Measurements from ENCODE around the gene ANO6. TPM values are rescaled to one million over a fixed set of nuclear protein-coding genes. Genes with fewer than 3 reads are reported as not detected.

ANO6 gene
- total RNA-seq, 2 experiments from 2014 or later, result 29.2 to 29.8 TPM

DNA sequence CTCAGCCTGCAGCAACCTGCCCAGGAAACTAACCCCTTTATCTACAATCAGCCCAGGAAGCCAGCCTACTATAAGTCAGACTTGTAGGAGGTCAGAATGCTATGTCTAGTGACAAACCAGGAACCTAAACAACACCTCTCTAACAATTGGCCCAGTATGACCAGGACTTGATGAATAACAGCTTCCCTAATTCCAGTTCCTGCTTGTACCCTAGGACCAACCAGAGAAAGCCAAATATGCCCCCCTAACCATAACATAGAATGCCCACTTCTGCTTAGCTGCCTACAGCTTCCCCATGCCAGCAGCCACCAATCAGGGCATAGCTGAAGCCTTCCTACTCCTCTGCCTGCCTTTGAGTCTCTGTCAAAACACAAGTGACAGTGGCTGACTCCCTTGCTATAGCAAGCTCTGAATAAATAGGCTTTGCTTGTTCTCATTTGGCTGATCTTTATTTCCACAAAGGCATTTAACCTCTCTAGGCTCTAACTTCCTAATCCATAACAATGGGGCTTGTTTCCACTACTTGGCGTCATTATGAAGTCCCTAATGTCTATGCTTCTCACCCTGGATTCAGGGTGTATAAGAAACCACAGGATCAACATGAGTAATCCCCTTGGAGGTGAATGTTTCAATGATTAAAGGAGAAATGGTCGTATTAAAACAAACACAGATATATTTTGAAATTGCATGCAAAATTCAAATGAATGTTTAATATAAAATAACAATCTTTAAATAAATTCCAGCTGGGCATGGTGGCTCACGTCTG lies 220.2 kb downstream of the ANO6 start:
- H3K36me3 Mint-ChIP-seq (ENCODE audit: low read depth), result peaks cover 8% of the 10 kb centered on the region
- H3K27me3 Mint-ChIP-seq, result no peaks in the 10 kb centered on the region
- H3K27ac Mint-ChIP-seq, result no peak overlapping the region
- H3K4me1 Mint-ChIP-seq, result no peaks in the 10 kb centered on the region
- peaks cover under 1% of the 10 kb centered on the region for H3K9me3 Mint-ChIP-seq
- H3K4me3 Mint-ChIP-seq, result no peak overlapping the region
- ChIA-PET POLR2A (interaction anchor here (0.7 kb wide), 1 partner anchor 138 kb away, joined by 3 read pairs; no protein-coding TSS in a partner anchor), CTCF (interaction anchor here (1.3 kb wide), 1 partner anchor 265 kb away, joined by 4 read pairs; no protein-coding TSS in a partner anchor)
- DNase-seq, result no peak

DNA sequence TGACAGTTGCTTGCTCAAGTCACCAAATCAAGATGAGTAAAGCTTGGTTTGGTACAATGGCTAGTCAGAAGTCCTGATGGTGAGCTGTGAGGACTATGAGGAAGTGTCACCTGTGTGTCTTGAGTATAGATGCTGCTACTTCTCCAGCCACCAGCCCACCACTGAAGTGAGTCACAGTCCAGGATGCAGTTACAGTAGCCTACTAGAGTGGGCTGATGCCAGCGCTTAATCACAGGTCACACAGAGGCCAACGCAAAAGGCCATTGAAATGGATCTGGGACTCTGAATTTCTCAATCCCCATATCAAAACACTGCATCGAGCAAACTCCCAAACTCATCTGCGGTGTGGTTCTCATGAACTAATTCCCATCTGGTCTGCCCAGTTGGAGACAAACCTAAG lies 223.1 kb downstream of the ANO6 start:
- CTCF ChIA-PET, result no interaction called here

DNA sequence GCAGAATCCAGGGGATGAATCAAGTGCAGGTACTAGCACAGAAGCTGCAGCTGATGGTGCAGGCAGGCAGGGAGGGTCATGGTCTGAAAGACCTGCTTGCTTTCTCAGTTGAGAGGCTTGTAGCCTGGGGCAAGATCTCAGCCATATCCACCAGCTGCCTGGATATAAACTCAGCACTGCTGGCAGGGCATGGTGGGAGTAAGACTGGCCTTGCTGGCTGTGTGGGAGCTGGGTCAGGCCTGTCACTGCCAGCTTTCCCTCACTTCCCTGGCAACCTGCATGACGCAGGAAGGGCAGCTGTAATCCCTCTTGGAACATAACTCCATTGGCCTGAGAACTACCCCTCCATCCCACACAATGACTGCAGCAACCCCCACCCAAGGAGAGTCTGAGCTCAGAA lies 230.1 kb downstream of the ANO6 start:
- H3K4me3 Mint-ChIP-seq, result no peak overlapping the region
- no peaks in the 10 kb centered on the region for H3K4me1 Mint-ChIP-seq
- H3K9me3 Mint-ChIP-seq, result peaks cover 14% of the 10 kb centered on the region
- POLR2A ChIA-PET, result no interaction called here
- H3K36me3 Mint-ChIP-seq (ENCODE audit: low read depth), result peaks cover 2% of the 10 kb centered on the region
- H3K27me3 Mint-ChIP-seq, result peaks cover 7% of the 10 kb centered on the region
- CTCF ChIA-PET, result interaction anchor here (0.8 kb wide), 1 partner anchor 276 kb away, joined by 4 read pairs; no protein-coding TSS in a partner anchor
- H3K27ac Mint-ChIP-seq, result no peak overlapping the region
- DNase-seq, result no peak

More for the DNA sequence above, 223.1 kb downstream of the ANO6 start:
- no peak for DNase-seq
- H3K9me3 Mint-ChIP-seq, result peaks cover 8% of the 10 kb centered on the region
- peaks cover 2% of the 10 kb centered on the region for H3K36me3 Mint-ChIP-seq (ENCODE audit: low read depth)
- H3K27ac Mint-ChIP-seq, result no peak overlapping the region
- H3K4me3 Mint-ChIP-seq, result no peak overlapping the region
- H3K27me3 Mint-ChIP-seq, result no peaks in the 10 kb centered on the region
- POLR2A ChIA-PET, result no interaction called here
- H3K4me1 Mint-ChIP-seq, result no peaks in the 10 kb centered on the region

DNA sequence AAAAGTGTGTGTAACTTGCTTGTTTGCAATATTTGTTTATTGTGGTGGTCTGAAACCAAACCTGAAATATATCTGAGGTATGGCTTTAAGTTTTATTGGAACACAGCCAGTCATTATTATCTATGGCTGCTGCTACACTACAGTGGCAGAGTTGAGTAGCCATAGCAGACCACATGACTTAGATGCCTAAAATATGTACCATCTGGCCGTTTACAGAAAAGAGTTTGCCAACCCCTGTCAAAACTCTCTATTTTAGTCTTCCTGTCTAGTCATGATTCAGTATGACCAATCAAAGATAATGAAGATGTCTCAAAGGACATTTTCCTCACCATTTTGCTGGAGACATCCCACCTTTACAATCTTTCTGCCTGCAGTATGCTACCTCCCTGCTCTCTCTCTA lies 242.3 kb downstream of the ANO6 start:
- H3K4me1 Mint-ChIP-seq, result no peaks in the 10 kb centered on the region
- no peaks in the 10 kb centered on the region for H3K9me3 Mint-ChIP-seq
- no peak overlapping the region for H3K27ac Mint-ChIP-seq
- H3K36me3 Mint-ChIP-seq (ENCODE audit: low read depth), result no peaks in the 10 kb centered on the region
- POLR2A ChIA-PET, result no interaction called here
- no peak overlapping the region for H3K4me3 Mint-ChIP-seq
- DNase-seq, result no peak
- peaks cover 11% of the 10 kb centered on the region for H3K27me3 Mint-ChIP-seq
- CTCF ChIA-PET, result no interaction called here

DNA sequence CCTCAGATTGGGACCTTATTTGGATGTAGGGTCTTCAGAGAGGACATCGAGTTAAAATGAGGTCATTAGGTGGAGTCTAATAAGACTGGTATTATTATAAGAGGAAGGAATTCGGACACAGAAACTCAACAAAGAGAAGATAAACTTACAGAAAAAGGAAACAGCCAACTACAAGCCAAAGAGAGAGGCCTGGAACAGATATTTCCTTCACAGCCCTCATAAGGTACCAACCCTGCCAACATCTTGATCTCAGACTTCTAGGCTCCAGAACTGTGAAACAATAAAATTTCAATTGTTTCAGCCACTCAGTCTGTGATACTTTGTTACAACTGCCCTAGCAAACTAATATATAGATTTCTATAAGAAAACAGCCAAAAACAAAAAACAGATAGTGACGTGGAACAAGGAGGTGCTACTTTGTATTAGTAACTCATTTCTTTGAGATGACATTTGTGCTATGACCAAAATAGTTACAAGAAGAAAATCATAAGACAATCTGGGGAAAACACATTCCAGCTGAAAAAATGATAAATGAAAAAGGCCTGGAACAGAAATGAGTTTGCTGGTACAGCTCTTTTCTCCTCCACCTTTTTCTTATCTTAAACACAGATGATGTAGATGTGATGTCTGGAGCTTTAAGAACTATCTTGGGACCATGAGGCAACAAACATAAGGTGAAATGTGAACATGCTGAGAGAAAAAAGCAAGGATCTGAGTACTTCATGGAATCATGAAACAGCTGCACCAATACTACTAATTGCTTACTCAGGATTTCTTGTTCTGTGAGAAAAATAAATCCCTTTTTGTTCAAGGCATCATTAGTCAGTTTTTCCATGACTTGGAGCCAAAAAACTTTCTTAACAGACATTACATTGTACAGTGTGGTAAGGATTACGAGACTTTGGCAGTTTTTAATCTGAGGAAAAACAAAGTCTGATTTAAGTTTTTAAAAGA lies 243.2 kb downstream of the ANO6 start:
- Mint-ChIP-seq H3K9me3 (no peaks in the 10 kb centered on the region), H3K36me3 (ENCODE audit: low read depth) (no peaks in the 10 kb centered on the region), H3K27me3 (peaks cover 13% of the 10 kb centered on the region), H3K4me1 (no peaks in the 10 kb centered on the region), H3K4me3 (no peak overlapping the region), H3K27ac (no peak overlapping the region)
- CTCF ChIA-PET, result no interaction called here
- no peak for DNase-seq
- POLR2A ChIA-PET, result no interaction called here

DNA sequence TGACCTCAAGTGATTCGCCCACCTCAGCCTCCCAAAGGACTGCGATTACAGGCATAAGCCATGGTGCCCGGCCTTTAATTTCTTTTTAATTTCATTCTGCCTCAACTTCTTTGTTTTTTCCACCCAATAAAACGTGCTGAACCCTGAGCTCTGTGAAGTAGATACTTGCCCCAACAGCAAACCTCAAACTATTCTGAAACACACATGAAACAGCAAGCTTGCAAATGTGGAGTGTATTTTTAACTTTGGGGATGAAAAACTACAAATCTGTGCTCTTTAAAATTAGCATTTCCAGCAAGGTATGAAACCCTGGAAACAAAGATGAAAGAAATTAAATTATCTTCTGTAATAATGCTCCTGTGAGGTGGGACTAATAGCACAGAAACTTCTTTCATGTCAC lies 246.6 kb downstream of the ANO6 start:
- ChIA-PET POLR2A (no interaction called here), CTCF (no interaction called here)
- H3K27ac Mint-ChIP-seq, result no peak overlapping the region
- H3K9me3 Mint-ChIP-seq, result no peaks in the 10 kb centered on the region
- no peak overlapping the region for H3K4me3 Mint-ChIP-seq
- no peaks in the 10 kb centered on the region for H3K36me3 Mint-ChIP-seq (ENCODE audit: low read depth)
- H3K4me1 Mint-ChIP-seq, result no peaks in the 10 kb centered on the region
- peaks cover 16% of the 10 kb centered on the region for H3K27me3 Mint-ChIP-seq
- no peak for DNase-seq

GRCh38 chr12:45464699-45465098 lies 248.8 kb downstream of the ANO6 start:
- Mint-ChIP-seq H3K36me3 (ENCODE audit: low read depth) (no peaks in the 10 kb centered on the region), H3K4me3 (no peak overlapping the region), H3K9me3 (no peaks in the 10 kb centered on the region), H3K4me1 (no peaks in the 10 kb centered on the region), H3K27me3 (peaks cover 16% of the 10 kb centered on the region), H3K27ac (no peak overlapping the region)
- DNase-seq, result no peak
- POLR2A ChIA-PET, result no interaction called here
- CTCF ChIA-PET, result no interaction called here

DNA sequence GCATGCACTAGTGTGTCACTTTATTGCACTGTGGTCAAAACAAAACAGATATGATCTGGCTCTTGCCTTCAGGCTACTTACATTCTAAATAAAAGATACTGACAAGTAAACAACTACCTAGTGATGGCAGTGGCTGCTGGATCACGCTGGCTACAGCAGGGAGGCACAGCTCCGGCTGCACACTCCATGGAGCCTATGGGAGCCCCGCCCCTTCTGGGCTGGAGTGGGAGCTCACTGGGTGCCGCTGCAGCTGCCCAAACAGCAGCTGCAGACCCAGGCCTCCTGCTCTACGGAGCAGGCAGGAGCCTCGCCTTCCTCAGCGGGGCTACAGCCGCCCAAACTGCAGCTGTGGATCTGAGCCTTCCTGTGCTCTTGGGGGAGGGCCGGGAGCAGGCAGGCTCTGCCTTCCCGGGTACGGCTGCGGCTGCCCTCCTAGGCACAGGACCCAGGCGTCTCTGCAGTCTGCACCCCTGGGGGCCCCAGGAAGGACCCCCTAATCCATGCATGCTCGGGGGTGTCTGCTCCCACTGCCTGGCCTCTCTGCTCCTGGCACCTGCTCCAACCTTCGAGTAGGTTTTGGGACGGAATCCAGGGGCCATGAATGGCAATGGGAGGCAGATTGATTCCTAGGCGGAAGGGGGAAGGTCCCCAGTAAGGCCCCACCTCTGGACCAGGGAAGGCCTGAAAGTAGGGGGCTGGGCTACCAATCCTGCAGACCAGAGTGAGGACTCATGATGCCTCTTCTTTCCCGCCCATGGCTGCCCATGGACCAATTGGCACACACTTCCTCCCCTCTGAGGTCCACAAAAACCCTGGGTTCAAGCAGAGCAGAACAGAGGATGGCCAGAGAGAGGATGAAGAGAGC lies 253.1 kb downstream of the ANO6 start:
- ChIA-PET CTCF (no interaction called here), POLR2A (no interaction called here)
- no peak for DNase-seq
- Mint-ChIP-seq H3K9me3 (no peaks in the 10 kb centered on the region), H3K36me3 (ENCODE audit: low read depth) (no peaks in the 10 kb centered on the region), H3K27me3 (peaks cover 3% of the 10 kb centered on the region), H3K27ac (no peak overlapping the region), H3K4me1 (no peaks in the 10 kb centered on the region), H3K4me3 (no peak overlapping the region)

- no peaks in the 10 kb centered on the region for H3K27me3 Mint-ChIP-seq
- ChIA-PET CTCF (no interaction called here), POLR2A (no interaction called here)
- H3K27ac Mint-ChIP-seq, result no peak overlapping the region
- no peaks in the 10 kb centered on the region for H3K4me1 Mint-ChIP-seq
- no peak overlapping the region for H3K4me3 Mint-ChIP-seq
- no peaks in the 10 kb centered on the region for H3K9me3 Mint-ChIP-seq
- DNase-seq, result no peak
- H3K36me3 Mint-ChIP-seq (ENCODE audit: low read depth), result no peaks in the 10 kb centered on the region
These were observed 254.0 kb downstream of the ANO6 start for GRCh38 chr12:45469902-45470301.

GRCh38 chr12:45473636-45474035 lies 257.7 kb downstream of the ANO6 start:
- peaks cover 3% of the 10 kb centered on the region for H3K9me3 Mint-ChIP-seq
- POLR2A ChIA-PET, result no interaction called here
- peaks cover 3% of the 10 kb centered on the region for H3K27me3 Mint-ChIP-seq
- no peak for DNase-seq
- no peak overlapping the region for H3K4me3 Mint-ChIP-seq
- no peak overlapping the region for H3K27ac Mint-ChIP-seq
- CTCF ChIA-PET, result no interaction called here
- H3K36me3 Mint-ChIP-seq (ENCODE audit: low read depth), result no peaks in the 10 kb centered on the region
- H3K4me1 Mint-ChIP-seq, result no peaks in the 10 kb centered on the region

DNA sequence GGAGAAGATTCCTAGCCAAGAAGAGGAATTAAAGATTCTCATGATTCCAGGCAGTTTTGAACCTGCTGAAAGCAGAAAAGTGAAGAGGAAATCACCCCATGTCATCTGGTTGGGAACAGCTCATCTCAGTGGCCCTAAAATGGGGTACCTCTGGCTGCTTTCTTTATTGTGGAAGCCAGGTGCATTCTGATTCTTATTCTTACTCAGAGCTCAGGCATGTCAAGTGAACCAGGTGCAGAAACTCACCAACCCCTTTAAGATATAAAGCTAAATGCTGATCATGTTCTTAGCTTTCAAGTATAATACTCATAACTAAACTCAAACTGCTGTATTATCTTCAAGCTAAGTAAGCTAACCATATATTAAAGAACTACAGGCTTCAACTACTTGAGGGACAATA lies 259.7 kb downstream of the ANO6 start:
- ChIA-PET POLR2A (no interaction called here), CTCF (no interaction called here)
- no peaks in the 10 kb centered on the region for H3K4me1 Mint-ChIP-seq
- H3K36me3 Mint-ChIP-seq (ENCODE audit: low read depth), result no peaks in the 10 kb centered on the region
- H3K4me3 Mint-ChIP-seq, result no peak overlapping the region
- H3K27ac Mint-ChIP-seq, result no peak overlapping the region
- H3K27me3 Mint-ChIP-seq, result peaks cover 5% of the 10 kb centered on the region
- no peak for DNase-seq
- H3K9me3 Mint-ChIP-seq, result peaks cover 5% of the 10 kb centered on the region

GRCh38 chr12:45477526-45477925 lies 261.6 kb downstream of the ANO6 start:
- DNase-seq, result no peak
- H3K4me1 Mint-ChIP-seq, result no peaks in the 10 kb centered on the region
- CTCF ChIA-PET, result no interaction called here
- POLR2A ChIA-PET, result no interaction called here
- H3K36me3 Mint-ChIP-seq (ENCODE audit: low read depth), result no peaks in the 10 kb centered on the region
- no peak overlapping the region for H3K4me3 Mint-ChIP-seq
- H3K27ac Mint-ChIP-seq, result no peak overlapping the region
- peaks cover 5% of the 10 kb centered on the region for H3K27me3 Mint-ChIP-seq
- H3K9me3 Mint-ChIP-seq, result peaks cover 5% of the 10 kb centered on the region

GRCh38 chr12:45478931-45479330 lies 263.0 kb downstream of the ANO6 start:
- Mint-ChIP-seq H3K36me3 (ENCODE audit: low read depth) (no peaks in the 10 kb centered on the region), H3K4me3 (no peak overlapping the region), H3K27me3 (peaks cover 5% of the 10 kb centered on the region), H3K27ac (no peak overlapping the region), H3K9me3 (peaks cover 5% of the 10 kb centered on the region), H3K4me1 (no peaks in the 10 kb centered on the region)
- ChIA-PET CTCF (no interaction called here), POLR2A (no interaction called here)
- no peak for DNase-seq
